ENCODE measurements around the gene PUM2. TPM values are rescaled to one million over a fixed set of nuclear protein-coding genes. Genes with fewer than 3 reads are reported as not detected.

PUM2 gene
- polyA plus RNA-seq, 1 experiment = 39.7 TPM

GRCh38 chr2:20346565-20347381 is 3.9 kb downstream of the PUM2 start:
- Histone ChIP-seq H3K4me3 (ENCODE audit: low read depth, low read length) (no peak overlapping the region), H3K36me3 (ENCODE audit: control insufficient read depth, insufficient read depth, low read length) (no peaks in the 10 kb centered on the region), H3K27me3 (ENCODE audit: control insufficient read depth, insufficient read depth, low read length) (no peaks in the 10 kb centered on the region)
- CTCF ChIA-PET = interaction anchor here (1.8 kb wide), 1 partner anchor 20 kb away, joined by 10 read pairs; no protein-coding TSS in a partner anchor
- POLR2A ChIA-PET = interaction anchor here (0.6 kb wide), 1 partner anchor 557 kb away, joined by 3 read pairs; no protein-coding TSS in a partner anchor
- DNase-seq (ENCODE audit: low read depth) = no peak
- TF ChIP-seq CTCF (IDR thresholded peaks at IDR 0.05; ENCODE audit: insufficient read depth, low read depth, low read length) = no peak

GRCh38 chr2:20343128-20343527 is 7.5 kb downstream of the PUM2 start:
- H3K36me3 ChIP-seq (ENCODE audit: control insufficient read depth, insufficient read depth, low read length) = no peaks in the 10 kb centered on the region
- ChIA-PET POLR2A (no interaction called here), CTCF (interaction anchor here (1.7 kb wide), 2 partner anchors 17 to 52 kb away, joined by 4 to 7 read pairs; no protein-coding TSS in a partner anchor)
- no peak for TF ChIP-seq CTCF (IDR thresholded peaks at IDR 0.05; ENCODE audit: insufficient read depth, low read depth, low read length)
- no peak overlapping the region for H3K4me3 ChIP-seq (ENCODE audit: low read depth, low read length)
- no peaks in the 10 kb centered on the region for H3K27me3 ChIP-seq (ENCODE audit: control insufficient read depth, insufficient read depth, low read length)
- no peak for DNase-seq (ENCODE audit: low read depth)

- no peaks in the 10 kb centered on the region; the same call in 1 of the 2 replicates for H3K36me3 ChIP-seq (ENCODE audit: control insufficient read depth, insufficient read depth, low read length)
- no peak for DNase-seq (ENCODE audit: low read depth)
- ChIA-PET POLR2A (no interaction called here), CTCF (no interaction called here)
- no peak for TF ChIP-seq CTCF (IDR thresholded peaks at IDR 0.05; ENCODE audit: insufficient read depth, low read depth, low read length)
- no peaks in the 10 kb centered on the region for H3K27me3 ChIP-seq (ENCODE audit: control insufficient read depth, insufficient read depth, low read length)
- no peak overlapping the region for H3K4me3 ChIP-seq (ENCODE audit: low read depth, low read length)
Measured at GRCh38 chr2:20339012-20339411, 11.6 kb downstream of the PUM2 start.

- ChIA-PET CTCF (interaction anchor here (0.6 to 5.0 kb wide), 2 partner anchors 9 to 32 kb away, joined by 3 to 29 read pairs; no protein-coding TSS in a partner anchor), POLR2A (no interaction called here)
- Histone ChIP-seq H3K36me3 (ENCODE audit: control insufficient read depth, insufficient read depth, low read length) (no peaks in the 10 kb centered on the region; the same call in 1 of the 2 replicates), H3K27me3 (ENCODE audit: control insufficient read depth, insufficient read depth, low read length) (no peaks in the 10 kb centered on the region), H3K4me3 (ENCODE audit: low read depth, low read length) (no peak overlapping the region)
- no peak for TF ChIP-seq CTCF (IDR thresholded peaks at IDR 0.05; ENCODE audit: insufficient read depth, low read depth, low read length)
- no peak for DNase-seq (ENCODE audit: low read depth)
Measured at GRCh38 chr2:20334605-20335203, 15.9 kb downstream of the PUM2 start.

GRCh38 chr2:20333738-20334137 is 16.9 kb downstream of the PUM2 start:
- POLR2A ChIA-PET = no interaction called here
- no peak for DNase-seq (ENCODE audit: low read depth)
- CTCF ChIA-PET = interaction anchor here (0.6 to 5.0 kb wide), 4 partner anchors 8 to 31 kb away, joined by 3 to 29 read pairs (median 4); no protein-coding TSS in a partner anchor

More at GRCh38 chr2:20333738-20334137, 16.9 kb downstream of the PUM2 start:
- Histone ChIP-seq H3K27me3 (ENCODE audit: control insufficient read depth, insufficient read depth, low read length) (no peaks in the 10 kb centered on the region), H3K4me3 (ENCODE audit: low read depth, low read length) (no peak overlapping the region), H3K36me3 (ENCODE audit: control insufficient read depth, insufficient read depth, low read length) (no peaks in the 10 kb centered on the region; the same call in 1 of the 2 replicates)
- TF ChIP-seq CTCF (IDR thresholded peaks at IDR 0.05; ENCODE audit: insufficient read depth, low read depth, low read length) = no peak
